PC-9 (cell line): ENCODE measurements around the gene LOX. TPM values are rescaled to one million over a fixed set of nuclear protein-coding genes. Genes with fewer than 3 reads are reported as not detected.

ENCODE experiments used
- BruUV-seq: library from RNA; stranded (reverse); fragments of 400-500 nt; replicated peaks from 2 replicates; lab custom pipeline; 2021; lab: Mats Ljungman, UMichigan
- CTCF ChIA-PET: fragments of 300-600 bp; sonication (Branson Sonifier 250); formaldehyde crosslinking; loops from one replicate; lab custom pipeline; 2022; ENCODE audit warnings: antibody characterized with exemption; lab: Charles Lee
- POLR2A ChIA-PET: fragments of 300-600 bp; sonication (Branson Sonifier 250); formaldehyde crosslinking; loops from one replicate; lab custom pipeline; 2022; ENCODE audit warnings: antibody characterized with exemption; ENCODE audit not compliant: unreplicated experiment; lab: Charles Lee
- DNase-seq, 2 experiments: peaks; one replicate each; pipeline versions ENCODE4 v3.0.0 to v3.0.0-alpha.2; 2015 to 2022; ENCODE audit warnings: mixed read lengths in 1 of 2
- H2AFZ ChIP-seq: fragments of 200-600 bp; sonication (generic); 2 replicates; pipeline ENCODE4 v1.8.1; 2017; ENCODE audit warnings: antibody characterized with exemption
- H3F3A ChIP-seq: fragments of 200-600 bp; sonication (generic); 2 replicates; pipeline ENCODE4 v1.8.1; 2017; ENCODE audit warnings: antibody characterized with exemption, mild to moderate bottlenecking, low read depth; ENCODE audit not compliant: insufficient read depth
- H3K27ac ChIP-seq: fragments of 200-600 bp; sonication (generic); 2 replicates; pipeline ENCODE4 v1.6.1; 2016; ENCODE audit warnings: mixed run types
- H3K27me3 ChIP-seq: fragments of 200-600 bp; sonication (generic); 2 replicates; pipeline ENCODE4 v1.6.1; 2016; ENCODE audit warnings: low read depth, mixed run types; ENCODE audit not compliant: insufficient read depth
- H3K36me3 ChIP-seq: fragments of 200-600 bp; sonication (generic); 2 replicates; pipeline ENCODE4 v1.6.1; 2016; ENCODE audit warnings: low read depth, mixed run types
- H3K4me1 ChIP-seq: fragments of 200-600 bp; sonication (generic); replicated peaks from 2 replicates; pipeline ENCODE4 v1.6.1; 2016; ENCODE audit warnings: mixed run types; ENCODE audit not compliant: insufficient read depth
- H3K4me2 ChIP-seq: fragments of 200-600 bp; sonication (generic); 2 replicates; pipeline ENCODE4 v1.6.1; 2017; ENCODE audit warnings: mixed run types
- H3K4me3 ChIP-seq: fragments of 200-600 bp; sonication (generic); 2 replicates; pipeline ENCODE4 v1.6.1; 2016; ENCODE audit warnings: mixed run types
- H3K79me2 ChIP-seq: fragments of 200-600 bp; sonication (generic); 2 replicates; pipeline ENCODE4 v1.6.1; 2017; ENCODE audit warnings: low read depth, mixed run types
- H3K9me2 ChIP-seq: fragments of 200-600 bp; sonication (generic); 2 replicates; pipeline ENCODE4 v1.8.1; 2017; ENCODE audit warnings: mild to moderate bottlenecking; ENCODE audit not compliant: insufficient read depth
- H3K9me3 ChIP-seq: fragments of 200-600 bp; sonication (generic); 2 replicates; pipeline ENCODE4 v1.8.1; 2016; ENCODE audit warnings: low read depth; ENCODE audit not compliant: insufficient read depth
- H4K20me1 ChIP-seq: fragments of 200-600 bp; sonication (generic); 2 replicates; pipeline ENCODE4 v1.8.1; 2017; ENCODE audit not compliant: insufficient read depth
- EZH2 ChIP-seq: fragments of 200-600 bp; sonication (generic); IDR thresholded peaks from 2 replicates; pipeline ENCODE4 v1.8.0; 2017; ENCODE audit warnings: antibody characterized with exemption, low read depth
- intact Hi-C: fragments of 100-400 bp; cut with micrococcal nuclease; formaldehyde crosslinking; loops from one replicate; pipeline ENCODE4 v1.10.0; 2022; ENCODE audit not compliant: unreplicated experiment
- total RNA-seq: library from RNA; stranded (reverse); gene quantifications from 2 replicates; pipeline ENCODE4 v1.2.3, GENCODE V29; 2021
- TF ChIP-seq, protein P1 (sequence below): fragments of 200-600 bp; sonication (generic); conservative IDR thresholded peaks from 2 replicates; pipeline ENCODE4 v1.6.1; 2017; ENCODE audit warnings: mixed run types, antibody characterized with exemption, mild to moderate bottlenecking, moderate library complexity

The LOX gene
- total RNA-seq, 1 experiment from 2014 or later, result 3.2 TPM

DNA sequence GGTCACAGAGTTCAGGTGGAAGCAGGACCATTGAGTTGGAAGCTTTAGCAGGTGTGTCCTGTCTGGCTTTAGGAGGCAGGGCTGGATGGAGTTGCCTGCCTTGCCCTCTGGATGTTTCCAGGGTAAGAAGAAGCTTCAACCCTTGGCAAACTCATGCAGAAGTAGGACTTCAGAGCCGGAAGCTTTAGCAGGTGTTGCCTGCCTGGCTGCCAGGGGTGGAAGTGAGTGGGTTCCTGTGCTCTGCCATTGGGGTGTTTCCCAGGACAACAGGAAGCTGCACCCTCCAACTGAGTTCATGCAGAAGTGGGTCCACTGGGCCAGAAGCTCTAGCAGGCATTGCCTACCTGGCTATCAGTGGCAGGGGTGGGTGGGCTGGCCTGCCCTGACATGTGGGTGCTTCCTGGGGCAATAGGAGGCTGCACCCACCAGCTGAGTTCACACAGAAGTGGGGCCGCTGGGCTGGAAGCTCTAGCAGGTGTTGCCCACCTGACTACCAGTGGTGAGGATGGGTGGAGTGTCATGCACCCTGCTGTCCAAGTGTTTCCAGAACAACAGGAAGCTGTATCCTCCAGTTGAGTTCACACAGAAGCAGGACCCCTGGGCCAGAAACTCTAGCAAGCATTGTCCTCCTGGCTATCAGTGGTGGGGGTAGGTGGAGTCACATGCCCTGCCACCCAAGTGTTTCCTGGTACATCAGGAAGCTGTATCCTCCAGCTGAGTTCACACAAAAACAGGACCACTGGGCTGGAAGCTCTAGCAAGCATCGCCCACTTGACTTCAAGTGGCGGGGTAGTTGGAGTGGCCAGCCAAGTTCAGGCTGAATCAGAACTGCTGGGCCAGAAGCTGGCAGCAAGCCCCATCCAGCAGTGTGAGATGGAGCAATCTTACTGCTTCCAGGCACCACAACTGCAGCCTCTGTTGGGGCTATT lies 24.6 kb downstream of the LOX start:
- no peak overlapping the region for H2AFZ ChIP-seq
- no peak overlapping the region for H3K4me2 ChIP-seq
- no peaks in the 10 kb centered on the region for H3K79me2 ChIP-seq
- ChIA-PET CTCF (no interaction called here), POLR2A (no interaction called here)
- H3K27me3 ChIP-seq, result no peaks in the 10 kb centered on the region
- TF ChIP-seq EZH2, result no peak
- TF ChIP-seq, protein P1, sequence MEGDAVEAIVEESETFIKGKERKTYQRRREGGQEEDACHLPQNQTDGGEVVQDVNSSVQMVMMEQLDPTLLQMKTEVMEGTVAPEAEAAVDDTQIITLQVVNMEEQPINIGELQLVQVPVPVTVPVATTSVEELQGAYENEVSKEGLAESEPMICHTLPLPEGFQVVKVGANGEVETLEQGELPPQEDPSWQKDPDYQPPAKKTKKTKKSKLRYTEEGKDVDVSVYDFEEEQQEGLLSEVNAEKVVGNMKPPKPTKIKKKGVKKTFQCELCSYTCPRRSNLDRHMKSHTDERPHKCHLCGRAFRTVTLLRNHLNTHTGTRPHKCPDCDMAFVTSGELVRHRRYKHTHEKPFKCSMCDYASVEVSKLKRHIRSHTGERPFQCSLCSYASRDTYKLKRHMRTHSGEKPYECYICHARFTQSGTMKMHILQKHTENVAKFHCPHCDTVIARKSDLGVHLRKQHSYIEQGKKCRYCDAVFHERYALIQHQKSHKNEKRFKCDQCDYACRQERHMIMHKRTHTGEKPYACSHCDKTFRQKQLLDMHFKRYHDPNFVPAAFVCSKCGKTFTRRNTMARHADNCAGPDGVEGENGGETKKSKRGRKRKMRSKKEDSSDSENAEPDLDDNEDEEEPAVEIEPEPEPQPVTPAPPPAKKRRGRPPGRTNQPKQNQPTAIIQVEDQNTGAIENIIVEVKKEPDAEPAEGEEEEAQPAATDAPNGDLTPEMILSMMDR, result no peak
- BruUV-seq, result no TSS peak
- H3K27ac ChIP-seq, result no peak overlapping the region
- no peaks in the 10 kb centered on the region for H3K9me3 ChIP-seq
- intact Hi-C loops, result no loop called here
- H3F3A ChIP-seq, result no peaks in the 10 kb centered on the region
- no peak overlapping the region for H3K4me3 ChIP-seq
- H3K4me1 ChIP-seq, result no peaks in the 10 kb centered on the region
- H3K9me2 ChIP-seq, result no peaks in the 10 kb centered on the region
- DNase-seq, result no peak
- H4K20me1 ChIP-seq, result no peaks in the 10 kb centered on the region
- no peaks in the 10 kb centered on the region for H3K36me3 ChIP-seq

DNA sequence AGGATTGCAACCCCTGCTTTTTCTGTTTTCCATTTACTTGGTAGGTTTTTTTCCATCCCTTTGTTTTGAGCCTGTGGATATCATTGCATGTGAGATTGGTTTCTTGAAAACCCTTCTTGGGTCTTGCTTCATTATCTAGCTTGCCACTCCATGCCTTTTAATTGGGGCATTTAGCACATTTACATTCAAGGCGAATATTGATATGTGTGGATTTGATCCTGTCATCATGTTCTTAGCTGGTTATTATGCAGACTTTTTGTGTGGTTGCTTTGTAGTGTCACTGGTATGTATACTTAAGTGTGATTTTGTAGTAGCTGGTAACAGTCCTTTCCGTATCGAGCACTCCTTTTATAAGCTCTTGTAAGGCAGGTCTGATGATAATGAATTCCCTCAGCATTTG lies 26.5 kb downstream of the LOX start:
- no peak for TF ChIP-seq EZH2
- TF ChIP-seq, protein P1, result no peak
- H3K9me3 ChIP-seq, result no peaks in the 10 kb centered on the region
- CTCF ChIA-PET, result no interaction called here

DNA sequence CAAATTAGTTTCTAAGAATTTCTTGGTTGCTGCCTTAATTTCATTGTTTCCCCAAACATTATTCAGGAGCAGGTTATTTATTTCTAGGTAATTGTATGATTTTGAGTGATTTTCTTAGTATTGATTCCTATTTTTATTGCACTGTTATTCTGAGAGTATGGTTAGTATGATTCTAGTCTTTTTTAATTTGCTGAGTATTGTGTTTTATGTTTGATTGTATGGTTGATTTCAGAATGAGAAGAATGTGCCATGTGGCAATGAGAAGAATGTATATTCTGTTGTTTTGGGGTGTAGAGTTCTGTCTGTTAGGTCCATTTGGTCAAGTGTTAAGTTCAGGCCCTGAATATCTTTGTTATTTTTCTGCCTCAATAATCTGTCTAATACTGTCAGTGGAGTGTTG lies 27.1 kb downstream of the LOX start:
- H2AFZ ChIP-seq, result no peak overlapping the region
- DNase-seq, result no peak
- H3K27ac ChIP-seq, result no peak overlapping the region
- H3K9me2 ChIP-seq, result no peaks in the 10 kb centered on the region
- H3K4me2 ChIP-seq, result no peak overlapping the region
- TF ChIP-seq, protein P1, result no peak
- no peak for TF ChIP-seq EZH2
- no peaks in the 10 kb centered on the region for H3F3A ChIP-seq
- no peaks in the 10 kb centered on the region for H3K9me3 ChIP-seq
- no peaks in the 10 kb centered on the region for H3K36me3 ChIP-seq
- ChIA-PET CTCF (no interaction called here), POLR2A (no interaction called here)
- no peak overlapping the region for H3K4me3 ChIP-seq
- no peaks in the 10 kb centered on the region for H4K20me1 ChIP-seq
- H3K27me3 ChIP-seq, result no peaks in the 10 kb centered on the region
- intact Hi-C loops, result no loop called here
- H3K79me2 ChIP-seq, result no peaks in the 10 kb centered on the region
- no TSS peak for BruUV-seq
- no peaks in the 10 kb centered on the region for H3K4me1 ChIP-seq

More for the DNA sequence above, 26.5 kb downstream of the LOX start:
- H3K27ac ChIP-seq, result no peak overlapping the region
- H3K27me3 ChIP-seq, result no peaks in the 10 kb centered on the region
- H3K4me3 ChIP-seq, result no peak overlapping the region
- BruUV-seq, result no TSS peak
- no peak overlapping the region for H2AFZ ChIP-seq
- H3K79me2 ChIP-seq, result no peaks in the 10 kb centered on the region
- H3K9me2 ChIP-seq, result no peaks in the 10 kb centered on the region
- no peaks in the 10 kb centered on the region for H4K20me1 ChIP-seq
- H3F3A ChIP-seq, result no peaks in the 10 kb centered on the region
- intact Hi-C loops, result no loop called here
- H3K4me1 ChIP-seq, result no peaks in the 10 kb centered on the region
- H3K4me2 ChIP-seq, result no peak overlapping the region
- POLR2A ChIA-PET, result no interaction called here
- no peak for DNase-seq
- no peaks in the 10 kb centered on the region for H3K36me3 ChIP-seq
